ENCODE results near the gene GALNT6. TPM values are rescaled to one million over a fixed set of nuclear protein-coding genes. Genes with fewer than 3 reads are reported as not detected.
A peak's percentile ranks its signal among the peaks of the same experiment; 100 is the strongest.
"Not testable (repeated sequence)": the region's sequence is repeated elsewhere in the genome, so short reads cannot be mapped to it uniquely, and the experiment has no call there.

GALNT6 gene
- total RNA-seq, 6 experiments from 2014 or later, result 0.55 to 3.3 (median 1.3) TPM

DNA sequence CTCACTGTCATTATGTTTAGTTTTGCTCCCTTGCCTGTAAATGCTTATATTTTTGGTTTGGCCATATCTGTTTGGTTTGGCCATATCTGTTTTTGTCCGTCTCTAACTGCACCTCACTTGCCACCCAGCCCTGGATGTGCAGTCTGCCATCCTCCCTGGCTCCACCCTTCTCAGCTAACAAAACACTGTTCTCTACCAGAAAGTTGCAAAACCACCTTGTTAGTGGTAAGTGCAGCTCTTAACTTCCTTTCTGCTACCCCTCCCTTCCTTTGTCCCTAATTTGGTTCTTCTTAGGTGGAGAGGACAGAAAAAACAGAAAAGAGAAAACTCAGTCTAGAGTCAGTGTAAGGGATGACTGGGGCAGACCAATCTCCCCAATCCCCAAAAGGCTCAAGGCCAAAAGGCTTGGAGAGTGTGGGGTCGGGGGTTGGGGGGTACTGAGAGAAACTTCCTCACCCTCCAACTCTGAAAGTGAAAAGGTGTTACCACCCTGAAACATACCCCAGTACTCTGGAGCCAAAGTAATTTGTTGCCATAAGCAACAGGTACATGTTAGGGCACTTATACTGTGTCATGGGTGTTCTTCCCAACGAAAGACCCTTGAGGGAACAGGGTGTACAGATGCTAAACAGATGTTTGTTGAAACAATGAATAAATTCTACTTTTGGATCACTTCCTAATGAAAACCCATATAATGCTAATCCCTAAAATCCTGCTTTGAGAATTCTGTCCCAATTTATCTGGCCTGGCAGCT, 72.2 kb downstream of the GALNT6 start:
- ATAC-seq (peak; percentile 37 to 72 (median 60)), DNase-seq (no peak)
- H3K27me3 ChIP-seq, result no peaks in the 10 kb centered on the region
- no peaks in the 10 kb centered on the region for H3K4me1 ChIP-seq
- no peak overlapping the region for H3K4me3 ChIP-seq
- no peaks in the 10 kb centered on the region for H3K36me3 ChIP-seq
- no peak overlapping the region for H3K27ac ChIP-seq
- intact Hi-C loops (cut with DNase I), result no loop called here
- H3K9me3 ChIP-seq, result no peaks in the 10 kb centered on the region
- TF ChIP-seq, protein P1, sequence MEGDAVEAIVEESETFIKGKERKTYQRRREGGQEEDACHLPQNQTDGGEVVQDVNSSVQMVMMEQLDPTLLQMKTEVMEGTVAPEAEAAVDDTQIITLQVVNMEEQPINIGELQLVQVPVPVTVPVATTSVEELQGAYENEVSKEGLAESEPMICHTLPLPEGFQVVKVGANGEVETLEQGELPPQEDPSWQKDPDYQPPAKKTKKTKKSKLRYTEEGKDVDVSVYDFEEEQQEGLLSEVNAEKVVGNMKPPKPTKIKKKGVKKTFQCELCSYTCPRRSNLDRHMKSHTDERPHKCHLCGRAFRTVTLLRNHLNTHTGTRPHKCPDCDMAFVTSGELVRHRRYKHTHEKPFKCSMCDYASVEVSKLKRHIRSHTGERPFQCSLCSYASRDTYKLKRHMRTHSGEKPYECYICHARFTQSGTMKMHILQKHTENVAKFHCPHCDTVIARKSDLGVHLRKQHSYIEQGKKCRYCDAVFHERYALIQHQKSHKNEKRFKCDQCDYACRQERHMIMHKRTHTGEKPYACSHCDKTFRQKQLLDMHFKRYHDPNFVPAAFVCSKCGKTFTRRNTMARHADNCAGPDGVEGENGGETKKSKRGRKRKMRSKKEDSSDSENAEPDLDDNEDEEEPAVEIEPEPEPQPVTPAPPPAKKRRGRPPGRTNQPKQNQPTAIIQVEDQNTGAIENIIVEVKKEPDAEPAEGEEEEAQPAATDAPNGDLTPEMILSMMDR (IDR thresholded peaks at IDR 0.05), result no peak
- TF ChIP-seq POLR2A (IDR thresholded peaks at IDR 0.05), result no peak
- WGBS (ENCODE audit: insufficient coverage, low coverage, low lambda C conversion rate, missing lambda C conversion rate), result 48% methylated on average over 3 of the region's 3 CpGs

DNA sequence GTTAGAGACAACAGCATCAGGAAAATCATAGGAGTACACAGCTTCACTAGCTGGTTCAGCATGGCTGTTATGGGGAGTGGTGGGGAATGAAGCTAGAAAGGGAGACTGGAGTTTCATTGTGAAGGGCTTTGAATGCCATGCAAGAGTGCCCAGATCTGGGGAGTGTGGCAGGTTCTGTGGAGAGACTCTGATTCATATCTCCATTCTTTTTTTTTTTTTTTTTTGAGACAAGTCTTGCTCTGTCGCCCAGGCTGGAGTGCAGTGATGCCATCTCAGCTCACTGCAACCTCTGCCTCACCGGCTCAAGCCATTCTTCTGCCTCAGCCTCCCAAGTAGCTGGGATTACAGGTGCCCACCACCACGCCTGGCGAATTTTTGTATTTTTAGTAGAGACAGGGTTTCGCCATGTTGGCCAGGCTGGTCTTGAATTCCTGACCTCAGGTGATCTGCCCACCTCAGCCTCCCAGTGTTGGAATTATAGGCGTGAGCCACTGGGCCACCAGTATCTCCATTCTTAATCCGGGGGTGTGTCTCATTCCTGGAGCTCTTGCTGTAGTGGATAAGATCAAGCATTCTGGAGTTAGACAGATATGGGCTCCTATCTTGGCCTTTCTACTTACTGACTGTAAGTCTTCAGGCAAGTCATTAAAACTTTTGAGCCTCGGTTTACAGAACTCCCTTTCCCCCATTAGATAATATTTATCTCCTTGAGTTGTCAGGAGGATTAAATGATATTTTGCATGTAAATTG, 73.0 kb downstream of the GALNT6 start:
- H3K4me3 ChIP-seq; H3K9me3 ChIP-seq; H3K4me1 ChIP-seq; H3K36me3 ChIP-seq; intact Hi-C loops (cut with DNase I); DNase-seq; H3K27ac ChIP-seq; ATAC-seq; H3K27me3 ChIP-seq: not testable (repeated sequence)
- WGBS (ENCODE audit: insufficient coverage, low coverage, low lambda C conversion rate, missing lambda C conversion rate), result 79% methylated on average over 8 of the region's 8 CpGs

DNA sequence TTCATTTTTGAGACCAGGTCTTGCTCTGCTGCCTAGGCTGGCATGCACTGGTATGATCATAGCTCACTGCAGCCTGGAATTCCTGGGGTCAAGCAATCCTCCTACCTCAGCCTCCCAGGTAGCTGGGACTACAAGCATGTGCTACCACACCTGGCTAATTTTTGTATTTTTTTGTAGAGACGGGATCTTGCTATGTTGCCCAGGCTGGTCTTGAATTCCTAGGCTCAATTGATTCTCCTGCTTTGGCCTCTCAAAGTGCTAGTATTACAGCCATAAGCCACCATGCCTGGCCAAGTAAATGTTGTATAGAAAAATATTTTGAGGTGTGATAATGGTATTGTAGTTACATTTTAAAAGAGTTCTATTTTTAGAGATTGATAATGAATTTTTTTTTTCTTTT, 79.8 kb downstream of the GALNT6 start:
- TF ChIP-seq, protein P1 (IDR thresholded peaks at IDR 0.05), result no peak
- no peak for TF ChIP-seq POLR2A (IDR thresholded peaks at IDR 0.05)
- WGBS (ENCODE audit: insufficient coverage, low coverage, low lambda C conversion rate, missing lambda C conversion rate), result 71% methylated on average over 1 of the region's 1 CpG

DNA sequence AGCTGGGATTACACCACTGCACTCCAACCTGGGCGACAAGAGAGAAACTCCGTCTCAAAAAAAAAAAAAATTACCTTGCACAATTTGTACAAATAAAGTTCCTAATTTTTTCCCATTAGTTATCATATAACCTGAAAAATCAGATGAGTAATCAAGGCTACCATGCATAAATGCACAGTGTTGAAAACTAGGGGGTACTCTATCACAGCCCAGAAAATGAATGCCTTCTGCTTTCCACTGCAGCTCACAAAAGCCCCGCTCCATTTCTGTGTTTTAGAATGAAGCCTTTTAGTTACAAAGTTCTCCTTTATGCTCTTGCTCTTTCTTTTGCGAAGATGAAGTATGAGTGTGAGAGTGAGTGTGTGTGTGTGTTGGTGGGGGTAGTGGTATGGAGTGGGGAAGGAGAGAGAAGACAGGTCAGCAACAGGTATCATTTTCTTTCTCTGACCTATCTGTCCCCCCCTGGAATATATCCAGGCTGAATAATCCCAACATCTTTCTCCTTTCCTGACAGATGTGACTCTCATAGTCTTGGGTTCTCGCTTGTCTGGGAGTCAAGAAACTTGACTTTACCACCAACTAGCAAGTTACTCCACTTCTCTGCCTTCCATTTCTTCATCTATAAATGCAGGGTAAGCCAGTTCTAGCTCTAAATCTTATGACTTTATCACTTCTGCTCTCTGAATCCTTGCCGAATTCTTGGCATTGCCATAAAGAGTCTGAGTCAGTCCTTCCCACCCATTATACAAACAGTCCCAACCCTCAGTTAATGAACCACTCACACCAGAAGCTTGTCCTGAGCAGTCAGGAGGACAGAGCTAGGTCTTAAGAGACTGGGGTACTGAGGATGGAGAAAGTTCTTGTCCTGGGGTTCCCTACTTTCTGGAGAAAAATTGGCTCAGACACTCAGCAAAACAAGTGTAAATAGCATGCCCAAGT, 83.3 kb downstream of the GALNT6 start:
- Histone ChIP-seq H3K36me3 (no peaks in the 10 kb centered on the region), H3K4me3 (no peak overlapping the region), H3K4me1 (no peaks in the 10 kb centered on the region), H3K27me3 (no peaks in the 10 kb centered on the region), H3K9me3 (no peaks in the 10 kb centered on the region), H3K27ac (no peak overlapping the region)
- intact Hi-C loops (cut with DNase I), result no loop called here
- no peak for TF ChIP-seq POLR2A (IDR thresholded peaks at IDR 0.05)
- TF ChIP-seq, protein P1 (IDR thresholded peaks at IDR 0.05), result no peak
- ATAC-seq, result no peak
- 76% methylated on average over 6 of the region's 6 CpGs for WGBS (ENCODE audit: insufficient coverage, low coverage, low lambda C conversion rate, missing lambda C conversion rate)
- DNase-seq, result no peak

More for the DNA sequence above, 79.8 kb downstream of the GALNT6 start:
- no peak for ATAC-seq
- Histone ChIP-seq H3K4me3 (no peak overlapping the region), H3K36me3 (no peaks in the 10 kb centered on the region), H3K27ac (no peak overlapping the region), H3K27me3 (no peaks in the 10 kb centered on the region), H3K4me1 (no peaks in the 10 kb centered on the region), H3K9me3 (no peaks in the 10 kb centered on the region)
- no peak for DNase-seq
- intact Hi-C loops (cut with DNase I), result no loop called here
